PC-9 (cell line): Measurements from ENCODE around the gene RORB. TPM values are rescaled to one million over a fixed set of nuclear protein-coding genes. Genes with fewer than 3 reads are reported as not detected.
A peak's percentile ranks its signal among the peaks of the same experiment; 100 is the strongest.

Experiments used
- BruUV-seq: library from RNA; stranded (reverse); fragments of 400-500 nt; replicated peaks from 2 replicates; lab custom pipeline; 2021; lab: Mats Ljungman, UMichigan
- CTCF ChIA-PET: fragments of 300-600 bp; sonication (Branson Sonifier 250); formaldehyde crosslinking; loops from one replicate; lab custom pipeline; 2022; ENCODE audit warnings: antibody characterized with exemption; lab: Charles Lee
- POLR2A ChIA-PET: fragments of 300-600 bp; sonication (Branson Sonifier 250); formaldehyde crosslinking; loops from one replicate; lab custom pipeline; 2022; ENCODE audit warnings: antibody characterized with exemption; ENCODE audit not compliant: unreplicated experiment; lab: Charles Lee
- DNase-seq, 2 experiments: peaks; one replicate each; pipeline versions ENCODE4 v3.0.0 to v3.0.0-alpha.2; 2015 to 2022; ENCODE audit warnings: mixed read lengths in 1 of 2
- H2AFZ ChIP-seq: fragments of 200-600 bp; sonication (generic); 2 replicates; pipeline ENCODE4 v1.8.1; 2017; ENCODE audit warnings: antibody characterized with exemption
- H3F3A ChIP-seq: fragments of 200-600 bp; sonication (generic); 2 replicates; pipeline ENCODE4 v1.8.1; 2017; ENCODE audit warnings: antibody characterized with exemption, mild to moderate bottlenecking, low read depth; ENCODE audit not compliant: insufficient read depth
- H3K27ac ChIP-seq: fragments of 200-600 bp; sonication (generic); 2 replicates; pipeline ENCODE4 v1.6.1; 2016; ENCODE audit warnings: mixed run types
- H3K27me3 ChIP-seq: fragments of 200-600 bp; sonication (generic); 2 replicates; pipeline ENCODE4 v1.6.1; 2016; ENCODE audit warnings: low read depth, mixed run types; ENCODE audit not compliant: insufficient read depth
- H3K36me3 ChIP-seq: fragments of 200-600 bp; sonication (generic); 2 replicates; pipeline ENCODE4 v1.6.1; 2016; ENCODE audit warnings: low read depth, mixed run types
- H3K4me1 ChIP-seq: fragments of 200-600 bp; sonication (generic); replicated peaks from 2 replicates; pipeline ENCODE4 v1.6.1; 2016; ENCODE audit warnings: mixed run types; ENCODE audit not compliant: insufficient read depth
- H3K4me2 ChIP-seq: fragments of 200-600 bp; sonication (generic); 2 replicates; pipeline ENCODE4 v1.6.1; 2017; ENCODE audit warnings: mixed run types
- H3K4me3 ChIP-seq: fragments of 200-600 bp; sonication (generic); 2 replicates; pipeline ENCODE4 v1.6.1; 2016; ENCODE audit warnings: mixed run types
- H3K79me2 ChIP-seq: fragments of 200-600 bp; sonication (generic); 2 replicates; pipeline ENCODE4 v1.6.1; 2017; ENCODE audit warnings: low read depth, mixed run types
- H3K9me2 ChIP-seq: fragments of 200-600 bp; sonication (generic); 2 replicates; pipeline ENCODE4 v1.8.1; 2017; ENCODE audit warnings: mild to moderate bottlenecking; ENCODE audit not compliant: insufficient read depth
- H3K9me3 ChIP-seq: fragments of 200-600 bp; sonication (generic); 2 replicates; pipeline ENCODE4 v1.8.1; 2016; ENCODE audit warnings: low read depth; ENCODE audit not compliant: insufficient read depth
- H4K20me1 ChIP-seq: fragments of 200-600 bp; sonication (generic); 2 replicates; pipeline ENCODE4 v1.8.1; 2017; ENCODE audit not compliant: insufficient read depth
- CTCF ChIP-seq: fragments of 200-600 bp; sonication (generic); conservative IDR thresholded peaks from 2 replicates; pipeline ENCODE4 v1.6.1; 2017; ENCODE audit warnings: mixed run types, antibody characterized with exemption, mild to moderate bottlenecking, moderate library complexity
- EZH2 ChIP-seq: fragments of 200-600 bp; sonication (generic); IDR thresholded peaks from 2 replicates; pipeline ENCODE4 v1.8.0; 2017; ENCODE audit warnings: antibody characterized with exemption, low read depth
- intact Hi-C: fragments of 100-400 bp; cut with micrococcal nuclease; formaldehyde crosslinking; loops from one replicate; pipeline ENCODE4 v1.10.0; 2022; ENCODE audit not compliant: unreplicated experiment
- total RNA-seq: library from RNA; stranded (reverse); gene quantifications from 2 replicates; pipeline ENCODE4 v1.2.3, GENCODE V29; 2021

RORB gene
- total RNA-seq, 1 experiment from 2014 or later = 0.07 TPM

GRCh38 chr9:74494490-74494889 is 2.6 kb upstream of the RORB start:
- Histone ChIP-seq H3K4me3 (no peak overlapping the region), H4K20me1 (no peaks in the 10 kb centered on the region), H3K79me2 (no peaks in the 10 kb centered on the region), H3K9me3 (no peaks in the 10 kb centered on the region), H3F3A (no peaks in the 10 kb centered on the region), H3K4me1 (no peaks in the 10 kb centered on the region), H3K4me2 (no peak overlapping the region), H3K27ac (no peak overlapping the region), H2AFZ (no peak overlapping the region), H3K9me2 (no peaks in the 10 kb centered on the region), H3K36me3 (no peaks in the 10 kb centered on the region), H3K27me3 (peaks cover 6% of the 10 kb centered on the region; the same call in 1 of the 2 replicates)
- intact Hi-C loops = no loop called here
- ChIA-PET CTCF (no interaction called here), POLR2A (no interaction called here)
- DNase-seq = no peak
- no TSS peak for BruUV-seq
- TF ChIP-seq EZH2 (no peak), CTCF (no peak)

GRCh38 chr9:74496406-74496805 is 729 bp upstream of the RORB start:
- Histone ChIP-seq H3K79me2 (no peaks in the 10 kb centered on the region), H3F3A (no peaks in the 10 kb centered on the region), H3K4me3 (peak overlapping the region; percentile 66), H3K4me1 (no peaks in the 10 kb centered on the region), H3K4me2 (peak overlapping the region; percentile 89), H2AFZ (peak overlapping the region; percentile 77; the same call in 1 of the 2 replicates), H3K9me3 (no peaks in the 10 kb centered on the region), H4K20me1 (no peaks in the 10 kb centered on the region), H3K27ac (no peak overlapping the region), H3K9me2 (no peaks in the 10 kb centered on the region), H3K36me3 (no peaks in the 10 kb centered on the region), H3K27me3 (peaks cover 6% of the 10 kb centered on the region; the same call in 1 of the 2 replicates)
- BruUV-seq = no TSS peak
- intact Hi-C loops = no loop called here
- ChIA-PET POLR2A (no interaction called here), CTCF (no interaction called here)
- DNase-seq = no peak
- no peak for TF ChIP-seq CTCF
- TF ChIP-seq EZH2 = no peak

- TF ChIP-seq EZH2 (no peak), CTCF (no peak)
- no peaks in the 10 kb centered on the region for H3K79me2 ChIP-seq
- no TSS peak for BruUV-seq
These were observed 849 bp downstream of the RORB start for GRCh38 chr9:74497748-74498620.

More at GRCh38 chr9:74497748-74498620, 849 bp downstream of the RORB start:
- H3K4me3 ChIP-seq = peak overlapping the region; percentile 66
- H3K27me3 ChIP-seq = peaks cover 6% of the 10 kb centered on the region; the same call in 1 of the 2 replicates
- intact Hi-C loops = no loop called here
- POLR2A ChIA-PET = no interaction called here
- no peaks in the 10 kb centered on the region for H4K20me1 ChIP-seq
- no peaks in the 10 kb centered on the region for H3K4me1 ChIP-seq
- peak overlapping the region; percentile 89 for H3K4me2 ChIP-seq
- H3F3A ChIP-seq = no peaks in the 10 kb centered on the region
- no peak for DNase-seq
- peak overlapping the region; percentile 87 for H2AFZ ChIP-seq
- H3K9me2 ChIP-seq = no peaks in the 10 kb centered on the region
- no peak overlapping the region for H3K27ac ChIP-seq
- no peaks in the 10 kb centered on the region for H3K36me3 ChIP-seq
- CTCF ChIA-PET = no interaction called here
- H3K9me3 ChIP-seq = no peaks in the 10 kb centered on the region
